Measurements from ENCODE around the gene TNFRSF9.
"Not testable (repeated sequence)": the region's sequence is repeated elsewhere in the genome, so short reads cannot be mapped to it uniquely, and the experiment has no call there.

Gene TNFRSF9

DNA sequence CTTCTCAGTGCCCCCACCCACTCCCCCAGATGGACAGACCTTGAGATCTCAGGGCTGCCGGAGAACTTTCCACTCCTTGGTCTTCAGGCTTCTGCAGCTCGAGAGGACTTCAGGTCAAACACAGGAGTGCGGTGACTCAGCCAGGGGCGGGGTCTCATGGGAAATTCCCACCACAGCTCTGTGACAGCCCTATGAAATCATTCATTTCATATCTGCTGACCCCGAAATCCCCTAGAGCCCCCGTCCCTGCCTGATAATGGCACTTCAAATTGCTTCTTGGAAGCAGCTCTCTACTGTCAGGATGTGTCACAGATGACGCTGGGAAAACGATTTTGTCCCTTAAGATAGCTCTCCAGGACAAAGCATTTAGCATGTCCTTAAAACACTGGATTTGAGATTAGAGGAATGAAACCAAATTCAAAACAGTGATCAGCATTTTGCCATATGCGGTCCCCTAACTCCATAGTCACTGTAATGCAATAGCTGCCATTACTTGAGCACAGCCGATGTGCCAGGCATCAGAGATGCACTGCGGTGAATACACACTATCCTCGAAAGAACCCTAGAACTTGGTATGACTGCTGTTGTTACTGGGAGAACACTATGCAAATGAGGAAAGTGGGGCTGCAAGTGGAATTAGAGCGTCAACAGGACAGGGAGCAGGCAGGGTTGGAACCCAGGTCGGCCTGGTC, at the start of gene TNFRSF9:
TNFRSF9 (minus strand) TSS at position 95 of the 692 bp plus-strand sequence. CDS start 845 bp downstream, outside the sequence.
- no peak for DNase-seq

DNA sequence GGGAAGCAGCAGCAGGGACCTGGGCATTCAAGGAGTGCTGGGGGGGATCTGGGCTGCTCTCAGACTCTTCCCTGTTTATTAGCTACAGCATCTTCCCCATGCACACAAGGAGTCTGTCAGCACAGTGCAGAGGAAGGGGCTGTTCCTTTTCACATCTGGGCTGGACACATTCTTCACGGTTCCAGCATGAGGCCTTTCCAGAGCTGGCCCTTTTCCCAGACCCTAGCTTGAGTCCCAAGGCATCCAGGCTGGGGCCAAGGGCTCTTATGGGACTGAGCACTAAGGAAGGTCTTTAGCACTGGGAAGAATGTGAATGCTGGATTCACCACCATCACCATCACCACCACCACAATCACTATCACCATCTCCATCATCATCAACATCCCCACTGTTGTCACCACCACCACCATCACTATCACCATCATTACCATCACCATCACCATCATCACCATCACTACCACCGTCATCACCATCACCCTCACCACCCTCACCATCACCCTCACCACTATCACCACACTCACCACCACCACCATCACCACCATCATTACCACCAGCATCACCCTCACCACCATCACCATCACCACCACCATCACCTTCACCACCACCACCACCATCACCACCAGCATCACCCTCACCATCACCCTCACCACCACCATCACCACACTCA, 49.3 kb upstream of the TNFRSF9 start:
- DNase-seq: no peak

DNA sequence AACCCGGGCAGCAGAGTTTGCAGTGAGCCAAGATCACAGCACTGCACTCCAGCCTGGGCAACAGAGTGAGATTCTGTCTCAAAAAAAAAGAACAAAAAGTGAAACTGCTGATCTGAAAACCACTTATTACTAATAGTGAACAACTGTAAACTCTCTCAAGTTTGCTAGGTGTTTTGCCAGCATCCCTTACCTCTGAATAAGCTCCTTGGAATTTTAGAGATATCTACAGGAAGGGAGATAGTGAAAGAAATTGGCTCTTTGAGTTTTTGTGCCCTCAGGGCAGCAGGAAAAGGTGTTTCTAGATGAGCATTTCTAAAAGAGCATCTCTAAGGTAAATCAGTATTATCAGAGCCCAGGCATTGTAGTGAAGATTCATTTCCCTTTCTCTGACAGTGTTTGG, 47.9 kb upstream of the TNFRSF9 start:
- no peak for DNase-seq

DNA sequence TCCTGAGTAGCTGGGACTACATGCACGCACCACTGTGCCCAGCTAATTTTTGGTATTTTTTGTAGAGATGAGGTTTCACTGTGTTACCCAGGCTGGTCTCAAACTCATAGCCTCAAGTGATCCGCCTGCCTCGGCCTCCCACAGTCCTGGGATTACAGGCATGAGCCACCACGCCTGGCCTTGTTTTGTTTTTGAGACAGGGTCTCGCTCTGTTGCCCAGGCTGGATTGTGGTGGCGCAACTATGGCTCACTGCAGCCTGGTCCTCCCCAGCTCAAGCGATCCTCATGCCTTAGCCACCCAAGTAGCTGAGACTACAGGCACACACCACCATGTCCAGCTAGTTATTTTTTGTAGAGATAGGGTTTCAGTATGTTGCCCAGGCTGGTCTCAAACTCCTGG, 46.9 kb upstream of the TNFRSF9 start:
- DNase-seq: no peak

DNA sequence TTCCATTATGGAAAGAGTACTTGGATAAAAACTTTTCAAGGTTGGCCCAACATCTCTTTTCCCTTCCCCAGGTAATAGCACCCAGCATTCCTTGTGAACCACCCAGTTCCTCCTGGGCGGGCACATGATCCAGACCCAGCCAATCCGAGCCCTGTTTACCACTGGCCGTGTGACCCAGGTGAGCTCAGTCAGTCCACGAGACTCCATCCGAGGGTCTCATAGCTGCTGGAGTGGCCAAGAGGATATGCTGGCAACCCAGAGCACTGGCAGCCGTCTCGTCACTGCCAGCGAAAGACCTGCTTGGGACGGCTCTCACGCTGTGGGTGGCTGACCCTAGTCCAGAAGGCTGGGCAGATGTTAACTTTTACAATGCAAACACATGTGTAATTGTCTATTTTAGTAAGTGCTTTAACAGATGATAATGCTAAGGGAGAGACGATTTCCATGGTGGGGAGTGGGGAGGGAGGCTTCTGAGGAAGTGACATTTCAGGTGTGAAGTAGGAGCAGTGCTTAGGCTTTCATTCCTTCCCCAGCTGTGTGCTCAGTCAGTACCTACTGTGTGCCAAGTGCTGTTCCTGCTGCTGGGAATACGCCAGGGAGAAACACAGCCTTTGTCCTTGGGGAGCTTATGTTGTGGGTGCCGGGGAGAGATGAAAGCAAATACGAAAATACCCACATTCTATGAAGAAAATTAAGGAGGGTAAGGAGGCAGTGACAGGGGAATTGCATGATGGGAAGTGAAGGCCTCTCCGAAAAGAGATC, 45.4 kb upstream of the TNFRSF9 start:
- no peak for DNase-seq

DNA sequence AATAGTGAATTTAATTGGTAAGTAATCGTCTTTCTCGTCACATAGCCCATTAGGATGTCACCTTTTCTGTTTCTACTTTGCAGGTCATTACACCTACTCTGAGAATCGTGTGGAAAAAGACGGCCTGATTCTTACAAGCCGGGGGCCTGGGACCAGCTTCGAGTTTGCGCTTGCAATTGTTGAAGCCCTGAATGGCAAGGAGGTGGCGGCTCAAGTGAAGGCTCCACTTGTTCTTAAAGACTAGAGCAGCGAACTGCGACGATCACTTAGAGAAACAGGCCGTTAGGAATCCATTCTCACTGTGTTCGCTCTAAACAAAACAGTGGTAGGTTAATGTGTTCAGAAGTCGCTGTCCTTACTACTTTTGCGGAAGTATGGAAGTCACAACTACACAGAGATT, 44.2 kb upstream of the TNFRSF9 start:
- DNase-seq: no peak

DNA sequence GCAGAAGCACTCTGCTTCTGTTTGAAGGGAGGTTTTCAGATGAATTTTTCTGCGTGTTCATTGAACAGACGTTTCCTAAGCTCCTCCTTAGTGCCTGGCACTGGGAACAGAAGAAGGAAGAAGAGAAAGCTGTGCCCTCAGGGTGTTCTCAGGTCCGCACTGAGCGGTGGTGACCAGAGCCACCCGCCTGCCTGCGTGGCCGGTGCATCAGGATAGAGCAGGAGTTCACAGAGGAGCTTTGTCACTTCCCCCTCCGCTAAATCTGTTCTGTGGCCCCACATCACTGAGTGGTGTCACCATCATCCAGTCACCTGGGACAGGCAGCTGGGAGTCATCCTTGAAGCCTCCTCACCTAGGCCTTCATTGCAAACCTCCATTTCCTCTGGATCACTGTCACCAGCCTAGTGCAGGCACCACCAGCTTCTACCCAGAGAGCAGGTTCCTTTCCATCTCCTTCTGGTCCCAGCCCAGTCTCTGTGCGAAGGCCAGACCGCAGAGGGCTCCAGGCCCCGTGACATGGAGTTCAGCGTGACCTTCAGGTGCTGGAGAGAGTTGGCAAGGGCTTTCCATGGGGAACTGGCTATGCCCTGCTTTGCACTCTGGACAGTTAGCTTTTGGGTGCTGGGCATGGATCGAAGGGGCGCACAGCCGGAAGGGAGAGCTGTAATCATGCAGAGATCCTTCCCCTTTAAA, 42.6 kb upstream of the TNFRSF9 start:
- no peak for DNase-seq

DNA sequence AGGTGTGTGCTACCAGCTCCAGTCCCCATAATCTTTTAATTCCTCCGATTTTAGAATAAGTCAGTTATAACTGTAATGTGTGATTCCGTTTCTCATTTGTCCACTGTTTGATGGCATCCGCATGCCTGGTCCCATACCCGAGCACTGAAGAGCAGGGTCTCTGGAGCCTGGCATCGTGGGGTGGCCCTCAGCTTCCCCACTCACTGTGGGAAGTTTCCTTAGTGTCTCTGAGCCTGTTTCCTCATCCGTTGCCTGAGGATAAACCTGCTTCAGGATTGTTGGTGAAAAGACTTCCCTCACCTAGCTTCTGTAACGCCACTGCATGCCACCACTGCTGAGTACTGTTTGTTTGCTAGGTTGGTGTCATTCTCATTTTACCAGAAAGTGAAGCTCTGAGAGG, 40.3 kb upstream of the TNFRSF9 start:
- DNase-seq: no peak

DNA sequence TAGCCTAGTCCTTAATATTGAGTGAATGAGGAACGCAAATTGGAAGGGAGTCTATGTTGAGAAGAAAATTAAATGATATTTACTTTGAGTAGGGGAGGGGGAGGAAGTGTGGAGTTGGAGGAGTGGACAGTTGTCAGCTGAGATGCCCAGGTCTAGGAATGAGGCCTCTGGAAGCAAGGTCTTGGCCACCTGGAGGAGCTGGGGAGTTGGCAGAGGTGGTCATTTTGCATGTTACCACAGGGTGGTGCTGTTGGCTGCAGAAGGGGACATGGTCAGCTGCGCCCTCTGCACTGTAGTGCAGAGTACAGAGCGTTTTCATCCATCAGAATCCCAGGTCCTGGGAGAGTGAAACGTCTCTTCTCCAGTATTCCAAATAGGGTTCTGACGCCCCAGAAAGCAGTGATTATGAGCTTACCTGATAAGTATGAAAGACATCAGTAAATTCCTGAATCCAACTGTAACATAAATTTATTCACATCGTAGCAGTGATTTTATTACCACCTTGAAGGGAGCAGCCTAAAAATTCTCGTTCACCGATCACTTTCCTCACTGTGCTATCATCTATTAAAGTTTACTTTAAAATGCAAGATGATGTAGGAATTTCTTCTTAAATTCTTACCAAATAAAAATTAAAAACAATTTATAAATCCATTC, 34.7 kb upstream of the TNFRSF9 start:
- peak; percentile 26 to 47 for DNase-seq

DNA sequence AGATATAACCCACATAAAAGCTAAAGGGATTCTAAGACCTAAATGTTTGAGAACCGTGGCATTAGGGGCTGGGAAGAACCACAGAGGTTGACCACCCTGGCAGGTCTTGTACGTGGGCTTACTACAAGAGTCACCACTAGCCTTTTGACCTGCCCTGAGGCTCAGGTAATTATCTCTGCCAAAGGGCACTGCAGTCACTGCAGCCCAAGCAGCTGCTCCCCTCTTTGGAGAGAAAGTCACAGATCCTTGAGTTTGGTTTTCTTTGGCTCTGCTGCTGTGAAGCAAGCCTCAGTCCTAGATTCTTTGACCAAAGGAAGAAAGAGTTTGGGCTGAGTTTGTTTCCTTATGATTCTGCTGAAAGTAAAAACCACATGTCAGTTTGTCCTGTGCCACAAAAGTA, 32.4 kb upstream of the TNFRSF9 start:
- no peak for DNase-seq

DNA sequence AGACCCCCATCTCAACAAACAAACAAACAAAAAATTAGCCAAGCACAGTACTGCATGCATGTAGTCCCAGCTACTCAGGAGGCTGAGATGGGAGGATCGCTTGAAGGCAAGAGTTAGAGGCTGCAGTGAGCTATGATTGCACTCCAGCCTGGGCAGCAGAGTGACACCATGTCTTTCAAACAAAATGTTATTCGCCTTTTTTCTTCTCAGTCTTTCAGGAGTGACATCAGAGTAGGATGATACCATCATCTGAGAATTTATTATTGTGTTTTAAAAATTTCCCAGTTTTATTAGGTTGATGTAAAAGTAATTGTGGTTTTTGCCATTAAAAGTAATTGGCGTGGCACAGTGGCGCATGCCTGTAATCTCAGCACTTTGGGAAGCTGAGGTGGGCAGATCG, 31.6 kb upstream of the TNFRSF9 start:
- no peak for DNase-seq

DNA sequence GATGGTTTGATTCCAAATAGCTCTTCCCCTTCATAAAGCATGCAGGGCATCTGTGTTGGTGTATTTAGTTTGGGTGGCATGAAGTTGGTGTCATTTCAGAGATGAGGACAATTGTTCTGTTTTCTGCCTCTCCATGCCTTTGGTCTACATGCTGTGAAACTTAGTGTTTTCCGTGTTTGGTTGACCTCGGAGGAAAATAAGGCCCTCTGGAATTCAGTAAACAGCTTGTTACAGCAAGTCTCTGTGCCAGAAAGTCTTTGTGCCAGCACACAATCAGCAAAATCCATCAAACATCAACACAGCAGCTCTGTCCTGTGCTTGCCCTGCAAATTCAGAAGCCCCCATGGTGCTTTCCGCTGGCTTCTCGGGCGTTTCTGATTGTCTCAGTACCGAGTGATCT, 30.4 kb upstream of the TNFRSF9 start:
- DNase-seq: no peak

DNA sequence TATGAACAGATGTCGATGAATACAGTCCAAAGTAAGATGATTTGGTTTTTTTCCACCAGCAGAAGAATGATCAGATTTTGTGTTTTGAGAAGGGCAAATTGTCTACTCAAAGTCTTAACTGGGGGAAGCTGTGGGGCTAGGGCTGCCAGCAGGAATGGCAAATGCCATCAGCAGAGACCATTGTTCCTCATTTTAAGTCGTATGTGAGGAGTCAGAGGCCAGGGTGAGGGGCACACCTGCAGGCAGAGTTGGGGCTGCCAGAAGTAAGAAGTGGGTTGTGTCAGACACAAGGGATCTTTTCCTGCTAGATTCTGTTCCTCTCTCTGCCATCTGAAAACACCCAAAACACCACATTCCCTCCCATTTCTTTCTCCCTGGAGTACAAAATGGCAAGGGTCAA, 29.6 kb upstream of the TNFRSF9 start:
- DNase-seq: no peak

DNA sequence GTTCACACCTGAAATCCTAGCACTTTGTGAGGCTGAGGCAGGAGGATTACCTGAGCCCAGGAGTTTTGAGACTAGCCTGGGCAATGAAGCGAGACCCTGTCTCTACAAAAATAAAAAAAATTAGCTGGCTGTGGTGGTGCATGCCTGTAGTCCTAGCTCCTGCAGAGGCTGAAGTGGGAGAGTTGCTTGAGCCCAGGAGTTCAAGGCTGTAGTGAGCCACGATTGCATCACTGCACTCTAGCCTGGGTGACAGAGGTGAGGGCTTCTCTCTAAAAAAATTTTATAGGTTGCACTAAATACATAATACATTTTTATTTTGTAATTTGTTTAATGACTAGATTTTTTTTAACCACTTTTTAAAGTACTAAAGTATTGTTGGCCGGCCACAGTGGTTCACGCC, 27.0 kb upstream of the TNFRSF9 start:
- DNase-seq: no peak

DNA sequence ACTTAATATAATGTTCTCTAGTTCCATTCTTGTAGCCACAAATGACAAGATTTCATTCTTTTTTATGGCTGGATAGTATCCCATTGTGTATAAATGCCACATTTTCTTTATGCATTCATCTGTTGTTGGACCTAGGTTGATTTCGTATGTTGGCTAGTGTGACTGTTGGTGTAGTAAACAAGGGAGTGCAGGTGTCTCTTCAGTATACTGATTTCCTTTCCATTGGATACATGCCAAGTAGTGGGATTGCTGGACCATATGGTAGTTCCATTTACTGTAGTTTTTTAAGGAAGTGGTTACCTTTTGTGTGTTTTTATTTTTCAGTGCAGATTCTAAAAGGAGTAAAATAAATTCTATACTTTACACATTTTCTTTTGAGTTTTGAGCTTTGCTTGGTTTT, 26.6 kb upstream of the TNFRSF9 start:
- DNase-seq: no peak

DNA sequence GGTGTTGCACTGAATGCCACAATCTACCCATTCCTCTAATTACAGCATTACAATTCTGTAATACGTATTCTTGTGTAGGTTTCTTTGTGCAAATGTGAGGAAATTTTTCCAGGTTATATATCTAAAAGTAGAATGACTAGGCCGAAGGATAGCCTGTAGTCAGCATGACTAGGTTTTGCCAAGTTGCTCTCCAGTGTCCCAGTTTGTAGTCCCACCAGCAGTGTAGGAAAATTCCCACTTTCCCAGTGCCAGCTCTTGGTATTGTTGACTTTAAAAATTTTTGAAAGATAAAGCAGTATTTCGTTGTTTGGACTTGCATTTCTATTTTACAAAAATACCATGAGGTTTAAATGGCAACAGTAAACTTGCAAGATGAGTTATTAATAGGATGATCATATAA, 23.8 kb upstream of the TNFRSF9 start:
- DNase-seq: no peak

DNA sequence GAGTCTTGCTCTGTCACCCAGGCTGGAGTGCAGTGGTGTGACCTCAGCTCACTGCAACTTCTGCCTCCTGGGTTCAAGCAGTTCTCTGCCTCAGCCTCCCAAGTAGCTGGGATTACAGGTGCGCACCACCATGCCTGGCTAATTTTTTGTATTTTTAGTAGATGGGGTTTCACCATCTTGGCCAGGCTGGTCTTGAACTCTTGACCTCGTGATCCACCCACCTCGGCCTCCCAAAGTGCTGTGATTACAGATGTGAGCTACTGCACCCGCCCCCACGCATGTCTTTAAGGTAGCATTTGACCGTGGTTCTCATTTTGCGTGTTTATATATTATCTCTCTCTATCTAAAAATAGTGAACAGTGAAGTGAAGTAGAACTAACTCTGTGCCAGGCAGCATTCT, 23.2 kb upstream of the TNFRSF9 start:
- not testable (repeated sequence) for DNase-seq

DNA sequence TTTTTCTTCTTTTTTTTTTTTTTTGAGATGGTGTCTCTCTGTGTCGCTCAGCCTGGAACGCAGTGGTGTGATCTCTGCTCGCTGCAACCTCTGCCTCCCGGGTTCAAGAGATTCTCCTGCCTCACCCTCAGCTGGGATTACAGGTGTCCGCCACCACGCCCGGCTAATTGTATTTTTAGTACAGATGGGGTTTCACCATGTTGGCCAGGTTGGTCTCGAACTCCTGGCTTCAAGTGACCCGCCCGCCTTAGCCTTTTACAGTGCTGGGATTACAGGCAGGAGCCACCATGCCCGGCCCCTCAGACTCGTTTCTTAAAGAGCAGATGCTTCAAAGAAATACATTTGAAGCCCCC, 22.7 kb upstream of the TNFRSF9 start:
- DNase-seq: not testable (repeated sequence)

DNA sequence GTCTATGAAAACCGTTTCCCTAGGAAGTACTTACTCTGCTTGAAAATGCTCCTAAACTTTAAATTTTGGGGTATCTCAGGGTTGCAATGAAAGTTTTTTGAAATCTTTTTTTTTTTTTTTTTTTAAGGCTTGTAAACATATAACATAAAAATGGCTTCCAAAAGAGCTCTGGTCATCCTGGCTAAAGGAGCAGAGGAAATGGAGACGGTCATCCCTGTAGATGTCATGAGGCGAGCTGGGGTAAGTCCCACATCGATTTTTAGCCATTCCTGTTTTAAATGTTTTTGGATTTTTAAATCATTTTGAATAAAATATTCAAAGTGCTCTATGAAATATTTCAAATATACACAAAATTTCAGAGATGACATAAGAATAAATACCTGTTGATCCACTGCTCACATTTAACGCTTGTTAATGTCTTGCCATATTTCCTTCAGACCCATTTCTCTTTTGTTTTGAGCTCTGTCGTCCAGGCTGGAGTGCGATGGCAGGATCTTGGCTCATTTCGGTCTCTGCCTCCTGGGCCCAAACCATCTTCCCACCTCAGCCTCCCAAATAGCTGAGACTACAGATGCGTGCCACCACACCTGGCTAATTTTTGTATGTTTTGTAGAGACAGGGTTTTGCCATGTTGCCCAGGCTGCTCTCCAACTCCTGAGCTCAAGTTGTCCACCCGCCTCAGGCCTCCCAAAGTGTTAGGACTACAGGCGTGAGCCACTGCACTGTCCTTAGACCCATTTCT, 22.2 kb upstream of the TNFRSF9 start:
- DNase-seq: no peak

DNA sequence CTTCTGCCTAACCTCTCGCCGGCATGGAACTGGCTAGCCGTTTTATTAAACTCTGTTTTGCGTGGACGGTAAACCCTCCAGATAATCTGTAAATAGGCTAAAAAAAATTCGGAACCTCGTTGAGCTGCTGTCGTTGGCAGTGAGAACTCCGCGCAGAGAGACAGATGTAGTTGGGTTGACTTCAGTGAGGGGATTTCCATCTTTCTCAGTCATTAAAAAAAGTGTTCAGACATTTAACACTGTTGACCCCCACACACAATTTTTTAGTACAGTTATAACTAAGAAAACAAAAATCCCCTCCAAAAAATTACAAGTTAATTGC, 21.3 kb upstream of the TNFRSF9 start:
- no peak for DNase-seq

DNA sequence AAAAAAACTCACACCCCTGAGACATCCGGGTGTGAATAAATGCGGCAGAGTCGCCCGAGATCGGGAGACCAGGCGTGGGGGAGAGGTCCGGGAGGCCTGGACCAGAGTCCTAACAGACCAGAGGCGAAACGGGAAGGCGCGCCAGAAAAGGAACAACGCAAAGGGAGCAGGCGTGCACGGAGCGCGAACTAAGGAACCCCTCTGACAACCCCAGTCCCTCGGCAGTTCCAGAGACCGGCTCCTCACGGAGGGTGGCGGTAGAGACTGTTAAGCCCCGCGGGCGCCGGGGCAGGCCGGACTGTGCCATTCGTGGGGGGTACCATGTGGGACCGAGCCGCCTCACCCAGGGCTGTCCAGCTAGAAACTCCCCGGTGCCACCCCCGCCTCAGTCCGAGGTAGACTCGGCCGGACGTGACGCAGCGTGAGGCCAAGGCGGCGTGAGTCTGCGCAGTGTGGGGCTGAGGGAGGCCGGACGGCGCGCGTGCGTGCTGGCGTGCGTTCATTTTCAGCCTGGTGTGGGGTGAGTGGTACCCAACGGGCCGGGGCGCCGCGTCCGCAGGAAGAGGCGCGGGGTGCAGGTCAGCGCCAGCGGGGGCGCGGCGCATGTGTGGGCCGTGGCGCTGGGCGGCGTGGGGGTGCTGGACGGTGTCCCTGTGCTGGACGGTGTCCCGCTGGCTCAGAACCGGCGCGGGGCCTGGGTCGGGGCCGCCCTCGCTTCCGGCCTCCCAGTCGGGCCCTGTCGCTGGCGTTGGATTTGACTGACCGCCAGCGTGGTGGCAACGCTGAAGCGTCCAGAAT, 20.8 kb upstream of the TNFRSF9 start, which contains the start of gene PARK7:
PARK7 (plus strand) TSS at position 496 of the 798 bp plus-strand sequence. CDS start 1,075 bp downstream, outside the sequence.
- peak; percentile 98 to 100 for DNase-seq

DNA sequence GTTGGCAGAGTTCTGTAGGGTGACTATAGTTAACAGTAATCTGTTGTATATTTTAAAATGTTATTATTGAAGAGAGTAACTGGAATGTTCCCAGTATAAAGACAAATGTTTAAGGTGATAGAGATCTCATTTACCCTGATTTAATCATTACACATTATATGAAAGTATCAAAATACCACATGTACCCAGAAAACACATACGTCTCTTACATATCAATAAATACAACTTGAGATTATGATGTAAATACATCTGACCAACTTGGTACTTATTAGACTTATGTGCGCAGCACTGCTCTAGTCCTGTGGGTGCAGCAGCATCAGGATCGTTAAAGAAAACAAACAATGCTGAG, 20.2 kb upstream of the TNFRSF9 start:
- DNase-seq: no peak
